Measurements from ENCODE around the gene QARS1. TPM values are rescaled to one million over a fixed set of nuclear protein-coding genes. Genes with fewer than 3 reads are reported as not detected.

The QARS1 gene
- total and polyA plus RNA-seq, 10 of the 15 experiments (the other 5 are each of a cell fraction or from before 2014, with no cell fraction given): 168 to 476 (median 318) TPM

- TF ChIP-seq, protein P1, sequence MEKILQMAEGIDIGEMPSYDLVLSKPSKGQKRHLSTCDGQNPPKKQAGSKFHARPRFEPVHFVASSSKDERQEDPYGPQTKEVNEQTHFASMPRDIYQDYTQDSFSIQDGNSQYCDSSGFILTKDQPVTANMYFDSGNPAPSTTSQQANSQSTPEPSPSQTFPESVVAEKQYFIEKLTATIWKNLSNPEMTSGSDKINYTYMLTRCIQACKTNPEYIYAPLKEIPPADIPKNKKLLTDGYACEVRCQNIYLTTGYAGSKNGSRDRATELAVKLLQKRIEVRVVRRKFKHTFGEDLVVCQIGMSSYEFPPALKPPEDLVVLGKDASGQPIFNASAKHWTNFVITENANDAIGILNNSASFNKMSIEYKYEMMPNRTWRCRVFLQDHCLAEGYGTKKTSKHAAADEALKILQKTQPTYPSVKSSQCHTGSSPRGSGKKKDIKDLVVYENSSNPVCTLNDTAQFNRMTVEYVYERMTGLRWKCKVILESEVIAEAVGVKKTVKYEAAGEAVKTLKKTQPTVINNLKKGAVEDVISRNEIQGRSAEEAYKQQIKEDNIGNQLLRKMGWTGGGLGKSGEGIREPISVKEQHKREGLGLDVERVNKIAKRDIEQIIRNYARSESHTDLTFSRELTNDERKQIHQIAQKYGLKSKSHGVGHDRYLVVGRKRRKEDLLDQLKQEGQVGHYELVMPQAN (conservative IDR thresholded peaks at IDR 0.05): peak; percentile 91
- TF ChIP-seq NFXL1 (IDR thresholded peaks at IDR 0.05; ENCODE audit: borderline replicate concordance): no peak
- peak; percentile 57; the same call in 1 of the 2 replicates for TF ChIP-seq TARDBP (IDR thresholded peaks at IDR 0.05; ENCODE audit: borderline replicate concordance)
- TF ChIP-seq ZNF274 (IDR thresholded peaks at IDR 0.05; ENCODE audit: insufficient read depth, insufficient read length): no peak
- TF ChIP-seq DPF2 (IDR thresholded peaks at IDR 0.05): peak; percentile 87
- no peak for TF ChIP-seq PAX8 (IDR thresholded peaks at IDR 0.05)
- TF ChIP-seq FOXK2 (IDR thresholded peaks at IDR 0.05): peak; percentile 82
- TF ChIP-seq NFIC (IDR thresholded peaks at IDR 0.05; ENCODE audit: low read depth, low read length): no peak
- no peak for TF ChIP-seq CBX3 (IDR thresholded peaks at IDR 0.05; ENCODE audit: borderline replicate concordance, low read depth)
- peak; percentile 80 for TF ChIP-seq IKZF1 (conservative IDR thresholded peaks at IDR 0.05)
- peak; percentile 86 for TF ChIP-seq KLF5 (IDR thresholded peaks at IDR 0.05; ENCODE audit: partially characterized antibody)
- TF ChIP-seq USF1 (IDR thresholded peaks at IDR 0.05; ENCODE audit: borderline replicate concordance, extremely low read length, insufficient read depth, low read depth, low read length): no peak
- TF ChIP-seq MTA2 (IDR thresholded peaks at IDR 0.05; ENCODE audit: low read depth): no peak
- TF ChIP-seq NFYB (IDR thresholded peaks at IDR 0.05; ENCODE audit: insufficient read depth, low read depth, low read length): no peak
- TF ChIP-seq EED (IDR thresholded peaks at IDR 0.05; ENCODE audit: low read depth): no peak
- peak; percentile 56 for TF ChIP-seq YY1 (IDR thresholded peaks at IDR 0.05; ENCODE audit: low read depth, low read length)
- TF ChIP-seq ZNF207 (IDR thresholded peaks at IDR 0.05; ENCODE audit: borderline replicate concordance): peak; percentile 77; the same call in 1 of the 2 replicates
- peak; percentile 83 for TF ChIP-seq BACH1 (IDR thresholded peaks at IDR 0.05; ENCODE audit: borderline replicate concordance)
- TF ChIP-seq RAD51 (IDR thresholded peaks at IDR 0.05): no peak
- peak; percentile 87 for TF ChIP-seq CHD2 (IDR thresholded peaks at IDR 0.05; ENCODE audit: borderline replicate concordance, low read depth, low read length)
- TF ChIP-seq, protein P2, sequence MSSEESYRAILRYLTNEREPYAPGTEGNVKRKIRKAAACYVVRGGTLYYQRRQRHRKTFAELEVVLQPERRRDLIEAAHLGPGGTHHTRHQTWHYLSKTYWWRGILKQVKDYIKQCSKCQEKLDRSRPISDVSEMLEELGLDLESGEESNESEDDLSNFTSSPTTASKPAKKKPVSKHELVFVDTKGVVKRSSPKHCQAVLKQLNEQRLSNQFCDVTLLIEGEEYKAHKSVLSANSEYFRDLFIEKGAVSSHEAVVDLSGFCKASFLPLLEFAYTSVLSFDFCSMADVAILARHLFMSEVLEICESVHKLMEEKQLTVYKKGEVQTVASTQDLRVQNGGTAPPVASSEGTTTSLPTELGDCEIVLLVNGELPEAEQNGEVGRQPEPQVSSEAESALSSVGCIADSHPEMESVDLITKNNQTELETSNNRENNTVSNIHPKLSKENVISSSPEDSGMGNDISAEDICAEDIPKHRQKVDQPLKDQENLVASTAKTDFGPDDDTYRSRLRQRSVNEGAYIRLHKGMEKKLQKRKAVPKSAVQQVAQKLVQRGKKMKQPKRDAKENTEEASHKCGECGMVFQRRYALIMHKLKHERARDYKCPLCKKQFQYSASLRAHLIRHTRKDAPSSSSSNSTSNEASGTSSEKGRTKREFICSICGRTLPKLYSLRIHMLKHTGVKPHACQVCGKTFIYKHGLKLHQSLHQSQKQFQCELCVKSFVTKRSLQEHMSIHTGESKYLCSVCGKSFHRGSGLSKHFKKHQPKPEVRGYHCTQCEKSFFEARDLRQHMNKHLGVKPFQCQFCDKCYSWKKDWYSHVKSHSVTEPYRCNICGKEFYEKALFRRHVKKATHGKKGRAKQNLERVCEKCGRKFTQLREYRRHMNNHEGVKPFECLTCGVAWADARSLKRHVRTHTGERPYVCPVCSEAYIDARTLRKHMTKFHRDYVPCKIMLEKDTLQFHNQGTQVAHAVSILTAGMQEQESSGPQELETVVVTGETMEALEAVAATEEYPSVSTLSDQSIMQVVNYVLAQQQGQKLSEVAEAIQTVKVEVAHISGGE (CRISPR knock-in tag; IDR thresholded peaks at IDR 0.05): peak; percentile 51
- TF ChIP-seq SREBF2 (IDR thresholded peaks at IDR 0.05; ENCODE audit: low read length): no peak
- 0 out of 2 replicates have a peak, but pooled peaks have one; percentile 65 for TF ChIP-seq ASH2L (IDR thresholded peaks at IDR 0.05; ENCODE audit: borderline replicate concordance, low read depth)
- peak; percentile 74; the same call in 1 of the 2 replicates for TF ChIP-seq TAF1 (IDR thresholded peaks at IDR 0.05; ENCODE audit: borderline replicate concordance, low read depth, low read length)
- TF ChIP-seq JUNB (IDR thresholded peaks at IDR 0.05): no peak
Observed at GRCh38 chr3:49120438-49121131, 16.0 kb upstream of the QARS1 start, which contains the start of gene USP19 (continued).
